ENCODE results near the gene CSNK1D.
"Not testable (repeated sequence)": the region's sequence is repeated elsewhere in the genome, so short reads cannot be mapped to it uniquely, and the experiment has no call there.

DNA sequence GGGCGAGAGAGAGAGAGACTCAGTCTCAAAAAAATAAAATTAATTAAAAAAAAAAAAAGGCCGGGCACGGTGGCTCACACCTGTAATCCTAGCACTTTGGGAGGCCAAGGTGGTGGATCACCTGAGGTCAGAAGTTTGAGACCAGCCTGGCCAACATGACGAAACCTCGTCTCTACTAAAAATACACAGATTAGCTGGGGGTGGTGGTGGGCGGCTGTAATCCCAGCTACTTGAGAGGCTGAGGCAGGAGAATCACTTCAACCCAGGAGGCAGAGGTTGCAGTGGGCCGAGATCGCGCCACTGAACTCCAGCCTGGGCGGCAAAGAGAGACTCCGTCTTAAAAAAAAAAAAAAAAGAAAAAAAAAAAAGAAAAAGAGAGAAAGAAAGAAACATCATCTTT, 62.8 kb downstream of the CSNK1D start:
- TF ChIP-seq CTCF (conservative IDR thresholded peaks at IDR 0.05 in 1 of 2, IDR thresholded peaks at IDR 0.05 in 1 of 2; ENCODE audit: extremely low read depth in 1 of 2, insufficient read depth in 1 of 2, low read depth in 1 of 2, low read length in 2 of 2); EZH2 (IDR thresholded peaks at IDR 0.05; ENCODE audit: borderline replicate concordance, low read length): not testable (repeated sequence)
